ENCODE data around the gene CALD1.

DNA sequence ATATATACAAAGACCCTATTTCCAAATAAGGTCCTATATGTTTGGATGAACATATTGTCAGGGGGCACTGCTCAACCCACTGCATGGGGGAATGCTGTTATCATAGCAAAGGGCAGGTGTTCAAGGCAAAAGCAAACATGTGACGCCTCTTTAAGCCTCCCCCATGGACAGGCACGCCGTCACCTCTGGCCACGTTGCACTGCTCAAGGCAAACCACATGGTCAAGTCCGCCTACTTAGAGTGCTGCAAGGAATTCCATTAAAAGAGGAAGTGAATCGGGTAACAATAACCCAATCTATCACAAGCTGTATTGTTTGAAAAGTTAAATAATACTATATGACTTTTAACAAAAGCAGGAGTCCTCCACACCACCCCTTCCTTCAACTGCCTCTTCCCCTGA, 8.8 kb upstream of the CALD1 start:
- no peak for TF ChIP-seq POLR2A (IDR thresholded peaks at IDR 0.05; ENCODE audit: low read depth, low read length)
- no peak for TF ChIP-seq POLR2AphosphoS5 (IDR thresholded peaks at IDR 0.05; ENCODE audit: low read depth, low read length)
